ENCODE data around the gene UROC1.
A peak's percentile ranks its signal among the peaks of the same experiment; 100 is the strongest.

The UROC1 gene

GRCh38 chr3:126530171-126531050, 12.8 kb upstream of the UROC1 start:
- no peak for DNase-seq

GRCh38 chr3:126529585-126530170, 12.1 kb upstream of the UROC1 start:
- DNase-seq = no peak

DNA sequence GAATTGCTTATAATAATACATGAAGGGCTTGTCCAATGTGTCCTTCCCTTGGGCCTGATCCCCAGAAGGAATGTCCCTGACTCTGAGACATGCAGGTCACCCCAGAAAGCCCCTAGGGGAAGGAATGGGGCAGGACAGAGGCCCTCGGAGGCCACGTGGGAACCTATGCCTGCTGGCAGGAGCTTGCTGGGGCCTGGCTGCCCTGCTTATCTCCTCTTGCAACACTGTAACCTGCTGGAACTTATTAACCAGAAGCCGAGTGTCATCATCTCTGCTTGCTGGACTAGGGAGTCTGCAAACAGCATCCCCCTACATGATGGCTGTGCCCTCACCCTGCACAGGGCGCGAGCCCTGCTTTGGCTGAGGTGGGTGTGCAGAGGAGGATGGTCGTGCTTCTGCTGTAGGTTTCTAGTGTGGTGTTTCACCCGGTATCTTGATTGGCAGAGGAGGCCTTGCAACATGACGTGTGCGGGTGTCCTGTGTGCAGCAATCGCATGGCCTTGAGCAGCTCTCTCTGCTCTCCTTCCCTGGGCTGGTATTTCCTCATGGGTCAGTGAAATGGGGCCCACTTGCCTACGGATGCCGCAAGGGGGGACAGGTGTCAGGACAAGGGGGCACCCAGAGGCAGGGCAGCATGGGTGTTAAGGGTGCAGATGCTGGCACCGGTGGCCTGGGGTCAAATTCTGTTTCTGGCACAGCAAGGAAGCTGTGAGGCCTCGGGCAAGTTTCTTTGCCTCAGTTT, 11.4 kb upstream of the UROC1 start:
- no peak for DNase-seq

- no peak for DNase-seq
These were observed 10.8 kb upstream of the UROC1 start for GRCh38 chr3:126528419-126528799.

DNA sequence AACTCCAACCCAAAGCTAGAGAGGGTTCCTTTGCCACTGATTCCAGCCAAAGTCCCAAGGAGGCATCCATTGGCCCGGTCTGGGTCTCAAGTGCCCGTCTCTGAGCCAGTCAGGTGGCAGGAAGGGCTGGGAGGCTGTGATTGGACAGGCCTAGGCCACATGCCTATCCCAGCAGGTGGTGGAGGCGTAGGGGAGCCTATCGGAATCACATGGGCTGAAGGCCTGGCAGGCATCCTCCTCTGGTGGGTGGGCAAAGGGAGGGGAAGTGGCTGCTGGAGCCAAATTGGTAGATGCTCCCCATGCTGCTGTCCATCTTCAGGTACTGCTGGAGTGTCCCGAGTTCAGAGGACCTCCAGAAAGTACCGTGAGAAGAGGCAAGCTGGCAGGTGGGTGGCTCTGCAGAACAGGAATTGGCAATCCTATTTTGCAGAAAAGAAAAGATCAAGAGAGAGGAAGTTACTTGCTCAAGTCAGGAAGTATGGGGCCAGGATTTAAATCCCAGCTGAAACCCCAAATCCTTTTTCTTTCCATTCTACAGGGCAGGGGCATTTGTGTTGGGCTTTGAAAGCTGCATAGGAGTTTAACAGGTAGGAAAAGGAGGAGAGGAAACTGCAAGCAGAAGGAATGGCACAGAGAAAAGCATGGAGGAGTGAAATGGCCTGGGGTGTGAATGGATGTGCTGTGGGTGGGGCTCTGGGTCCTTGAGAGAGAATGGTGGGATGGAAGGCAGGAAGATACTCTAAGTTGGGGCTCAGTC, 10.1 kb upstream of the UROC1 start:
- no peak for DNase-seq

DNA sequence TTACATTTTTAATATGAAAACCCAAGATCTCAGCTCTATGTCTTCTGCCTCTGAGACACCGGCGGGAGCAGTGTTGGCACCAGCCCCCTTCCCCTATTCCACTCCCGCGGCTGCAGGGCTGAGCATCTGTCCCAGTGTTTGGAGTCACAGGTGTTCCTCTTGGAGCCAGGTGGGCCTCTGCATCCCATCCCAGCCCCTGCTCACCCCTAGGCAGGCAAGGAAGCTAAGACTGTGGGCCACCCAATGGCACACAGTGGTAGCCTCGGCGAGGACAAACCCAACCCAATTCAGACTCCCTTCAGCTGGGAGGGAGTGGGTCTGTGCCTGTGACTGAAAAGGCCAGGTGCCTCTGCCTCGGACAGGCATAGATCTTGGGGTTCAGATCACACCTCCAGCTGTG, 9.4 kb upstream of the UROC1 start:
- no peak for DNase-seq

DNA sequence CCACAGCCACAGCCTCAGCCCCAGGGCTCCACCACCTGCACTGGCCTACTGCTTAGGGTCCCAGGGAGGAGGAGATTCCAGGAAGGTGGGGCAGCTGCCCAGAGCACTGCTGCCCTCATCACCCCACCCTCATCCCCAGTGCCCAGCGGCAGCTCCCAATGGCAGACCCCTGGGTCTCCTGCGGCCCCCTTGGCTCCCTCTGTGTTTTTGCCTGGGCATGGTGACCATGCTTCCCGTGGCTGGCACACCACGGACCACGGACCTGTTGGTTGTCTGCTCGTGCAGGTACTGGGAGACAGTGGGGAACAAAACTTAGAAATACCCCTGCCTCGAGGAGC, 9.1 kb upstream of the UROC1 start:
- DNase-seq = no peak

DNA sequence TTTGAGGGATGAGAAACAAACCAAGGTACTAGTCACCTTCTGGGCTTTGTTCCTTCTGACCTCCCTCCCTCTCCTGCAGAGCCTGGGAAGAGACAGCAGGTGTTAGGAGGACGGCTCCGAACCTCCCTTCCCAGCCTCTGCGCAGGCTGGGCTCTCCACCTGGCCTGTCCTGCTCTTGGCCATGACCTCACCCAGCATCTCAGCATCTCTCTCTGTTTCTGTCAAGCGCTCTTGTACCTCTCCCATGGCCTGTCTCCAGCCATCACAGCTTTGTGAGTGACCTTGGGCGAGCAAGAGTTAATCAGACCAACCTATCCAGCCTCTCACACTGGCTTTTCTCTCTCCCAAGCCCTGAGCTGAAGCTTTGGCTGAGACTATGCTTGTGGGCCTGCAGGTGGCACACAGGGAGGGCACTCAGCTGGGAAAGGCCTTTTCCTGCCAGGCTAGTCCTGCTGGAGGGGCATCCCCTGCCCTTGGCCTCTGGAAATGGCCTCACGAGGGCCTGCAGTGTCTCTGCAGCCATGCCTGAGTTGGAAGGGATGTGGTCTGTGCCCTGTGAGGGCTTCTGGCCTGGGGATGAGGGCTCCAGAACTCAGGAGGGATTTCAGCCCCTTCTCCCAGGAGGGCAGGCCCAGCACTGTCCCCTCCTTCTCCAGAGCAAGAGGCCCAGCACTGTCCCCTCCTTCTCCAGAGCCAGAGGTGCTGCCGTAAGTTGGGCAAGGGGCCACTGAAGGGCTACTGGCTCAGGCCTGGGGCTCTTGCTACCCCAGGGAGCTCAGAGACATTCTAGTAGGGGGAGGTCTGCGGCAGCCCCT, 8.5 kb upstream of the UROC1 start:
- DNase-seq = no peak

DNA sequence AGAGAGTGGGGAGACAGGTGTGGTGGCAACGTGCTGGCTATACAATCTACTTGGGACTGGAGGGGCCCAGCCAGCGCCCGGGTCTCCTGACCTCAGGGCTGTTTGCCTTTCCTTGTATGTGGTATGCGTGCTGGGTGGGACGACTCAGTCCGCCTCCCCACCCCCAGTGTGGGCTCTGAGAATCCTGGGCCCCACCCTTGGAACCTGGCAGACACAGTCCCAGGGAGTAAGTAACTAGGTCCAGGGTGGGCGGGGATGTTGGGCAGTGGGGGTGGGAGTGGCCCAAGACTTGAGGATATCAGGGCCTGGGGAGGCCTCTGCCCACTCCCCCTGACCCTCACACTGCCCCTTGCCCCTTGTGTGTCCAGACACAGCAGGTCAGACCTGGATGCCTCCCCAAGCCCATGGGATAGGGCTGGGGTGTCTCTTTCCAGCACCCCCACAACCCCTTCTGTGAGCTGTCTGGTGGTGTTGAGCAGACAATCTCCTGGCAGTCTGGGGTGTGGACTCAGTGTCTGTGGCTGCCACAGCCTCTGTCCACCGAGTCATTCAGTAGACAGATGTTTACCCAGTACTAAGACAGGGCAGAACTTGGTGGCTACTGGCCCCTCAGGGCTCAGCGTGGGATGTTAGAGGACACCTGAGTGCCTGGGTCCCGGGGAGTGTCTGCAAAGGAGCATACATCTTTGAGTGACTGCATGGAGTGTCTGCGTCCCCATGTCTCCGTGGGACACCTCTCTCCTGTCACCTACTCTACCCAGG, 7.7 kb upstream of the UROC1 start:
- no peak for DNase-seq

- DNase-seq = no peak
These were observed 6.9 kb upstream of the UROC1 start for GRCh38 chr3:126524429-126524988.

DNA sequence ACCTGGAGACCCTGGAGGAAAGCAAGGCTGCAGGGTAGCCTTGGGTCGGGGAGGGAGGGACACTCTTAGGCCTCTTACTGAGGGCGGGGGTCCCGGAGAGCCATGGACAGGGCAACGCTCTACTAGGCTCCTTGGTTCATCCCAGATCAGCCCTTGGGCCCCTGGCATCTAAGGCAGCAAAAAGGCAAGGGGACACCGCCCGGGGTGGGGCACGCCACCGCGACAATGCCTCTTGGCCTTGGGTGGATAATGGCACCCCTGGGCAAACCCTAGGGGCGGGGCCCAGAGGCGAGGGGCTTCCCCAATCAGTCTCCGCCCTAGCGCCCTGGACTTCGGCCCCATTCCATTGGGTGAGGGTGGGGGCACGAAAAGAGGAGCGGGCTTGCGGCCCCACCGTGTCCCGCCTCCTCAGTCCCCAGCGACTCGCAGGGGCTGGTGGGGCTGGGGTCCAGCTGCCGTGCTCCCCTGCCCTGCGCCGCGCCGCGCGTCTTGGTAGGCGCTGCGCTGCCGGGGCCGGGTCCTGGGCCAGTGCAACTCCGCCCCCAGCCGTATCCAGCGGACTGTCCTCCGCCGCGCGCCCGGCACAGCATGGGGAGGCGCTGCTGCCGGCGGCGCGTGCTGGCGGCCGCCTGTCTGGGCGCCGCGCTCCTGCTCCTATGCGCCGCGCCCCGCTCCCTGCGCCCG, 6.3 kb upstream of the UROC1 start, which contains the start of gene CHST13:
CHST13 (plus strand) TSS at position 411 of the 684 bp plus-strand sequence; CDS start at position 589, 178 bp downstream.
- DNase-seq = no peak

GRCh38 chr3:126522363-126522788, 4.8 kb upstream of the UROC1 start:
- peak; percentile 36 to 37 for DNase-seq

- no peak for DNase-seq
These were observed 3.7 kb upstream of the UROC1 start for GRCh38 chr3:126521122-126521891.

- no peak for DNase-seq
These were observed 2.2 kb upstream of the UROC1 start for GRCh38 chr3:126519506-126520455.

- no peak for DNase-seq
These were observed 1.2 kb upstream of the UROC1 start for GRCh38 chr3:126518779-126519177.

DNA sequence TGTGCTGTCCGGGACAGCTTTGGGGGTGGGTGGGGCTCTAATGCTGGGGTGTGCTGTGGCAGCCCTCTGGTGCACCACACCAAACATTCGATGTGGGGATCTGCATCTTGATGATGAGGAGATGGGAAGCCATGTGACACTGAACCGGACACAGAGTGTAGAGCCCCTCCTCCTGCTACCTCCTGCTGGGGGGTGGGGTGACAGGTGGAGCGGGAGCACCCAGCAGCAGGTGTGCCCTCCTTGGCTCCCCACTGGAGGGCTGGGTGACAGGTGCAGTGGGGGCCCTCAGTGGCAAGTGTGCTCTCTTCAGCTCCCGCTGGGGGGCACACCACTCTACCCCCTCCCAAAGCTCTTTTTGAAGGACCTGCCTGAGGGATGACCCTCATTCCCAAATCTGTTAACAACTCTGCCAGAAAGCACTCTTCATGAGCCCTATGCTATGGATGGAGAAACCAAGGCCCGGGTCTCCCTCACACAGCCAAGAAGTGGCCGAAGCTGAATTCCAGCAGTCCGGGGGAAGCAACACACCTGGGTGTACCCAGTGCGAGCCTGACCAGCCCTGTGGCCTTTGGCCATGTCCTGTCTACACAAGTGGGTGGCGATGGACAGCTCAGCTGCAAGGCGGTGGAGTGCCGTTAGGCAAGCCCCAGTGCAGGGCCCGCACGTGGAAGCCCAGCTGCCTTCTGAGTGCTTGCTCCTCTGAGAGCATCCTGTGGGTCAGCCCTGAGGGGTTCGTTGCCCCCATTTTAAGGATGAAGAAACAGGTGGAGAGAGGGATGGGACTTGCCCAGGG, 609 bp upstream of the UROC1 start:
- no peak for DNase-seq

DNA sequence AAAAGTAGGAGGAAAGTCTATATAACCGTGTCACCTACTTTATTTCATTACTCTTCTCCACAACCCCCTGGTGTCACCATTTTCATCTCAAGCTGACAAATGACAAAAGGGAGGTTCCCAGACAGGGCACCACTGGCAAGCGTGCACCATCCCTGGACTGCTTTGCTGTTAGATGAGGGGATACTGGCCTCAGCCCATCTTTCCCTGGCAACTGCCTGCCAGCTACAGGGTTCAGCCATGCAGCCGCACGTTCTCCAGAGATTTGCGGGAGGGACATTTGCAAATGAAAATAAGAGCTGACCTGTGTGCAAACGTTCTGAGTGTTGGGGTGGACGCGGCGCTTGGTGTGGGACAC, 660 bp downstream of the UROC1 start:
- DNase-seq = no peak
